Hepatocyte (in vitro differentiated cells): ENCODE data around the gene C20orf141.

Experiments used
- CTCF ChIP-seq: fragments of 200-600 bp; sonication (generic); IDR thresholded peaks from 2 replicates; pipeline ENCODE4 v1.5.1; 2016; ENCODE audit warnings: antibody characterized with exemption, mild to moderate bottlenecking; ENCODE audit not compliant: poor library complexity
- EZH2 ChIP-seq: fragments of 200-600 bp; sonication (generic); IDR thresholded peaks from 2 replicates; pipeline ENCODE4 v1.6.1; 2016; ENCODE audit warnings: antibody characterized with exemption, mild to moderate bottlenecking, borderline replicate concordance

- no peak for TF ChIP-seq CTCF
- TF ChIP-seq EZH2, result no peak
Measured at GRCh38 chr20:2865101-2865500, 50.3 kb downstream of the C20orf141 start.
